AG04449 (cell line): ENCODE measurements around the gene SLC22A16.

ENCODE experiments used
- CTCF ChIA-PET: fragments of 350-600 bp; formaldehyde crosslinking; extraction: SDS; loops from one replicate; lab custom pipeline; 2021; ENCODE audit warnings: antibody characterized with exemption; lab: Yijun Ruan, JAX
- POLR2A ChIA-PET: fragments of 400-600, 350-600 bp; formaldehyde crosslinking; extraction: SDS; loops from one replicate; lab custom pipeline; 2020; ENCODE audit warnings: antibody characterized with exemption, inconsistent platforms; lab: Yijun Ruan, JAX
- DNase-seq: peaks from one replicate; pipeline ENCODE4 v3.0.0-alpha.2; 2010; ENCODE audit warnings: low read depth, low spot score
- H3K4me3 ChIP-seq: 2 replicates; pipeline ENCODE4 v1.5.1; 2011; ENCODE audit warnings: low read depth, mild to moderate bottlenecking, control low read depth, low read length
- TF ChIP-seq, protein P1 (sequence below): IDR thresholded peaks from one replicate; pipeline ENCODE4 v1.5.1; 2011; ENCODE audit warnings: mild to moderate bottlenecking, moderate library complexity, low read length, control low read depth, inconsistent platforms; ENCODE audit not compliant: insufficient read depth; ENCODE audit errors: missing control alignments

Gene SLC22A16

DNA sequence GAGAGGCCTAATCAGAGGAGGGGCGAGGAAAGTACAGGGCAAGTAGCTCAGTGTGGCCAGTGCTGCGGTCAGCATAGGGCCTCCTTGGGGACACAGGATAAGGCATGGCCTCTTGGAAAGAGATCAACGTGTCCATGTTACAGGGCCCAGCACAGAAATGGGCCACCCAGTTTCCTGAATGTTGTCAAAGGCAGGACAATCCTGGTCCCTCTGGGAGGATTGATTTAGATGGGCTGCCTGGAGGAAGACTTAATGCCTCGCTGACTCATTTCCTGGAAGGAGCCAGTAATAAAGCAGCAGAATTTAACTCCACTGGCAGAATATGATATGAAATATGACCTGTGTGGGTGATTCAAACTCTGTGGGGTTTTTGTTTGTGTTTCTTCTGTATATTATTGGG, 77.6 kb downstream of the SLC22A16 start:
- TF ChIP-seq, protein P1, sequence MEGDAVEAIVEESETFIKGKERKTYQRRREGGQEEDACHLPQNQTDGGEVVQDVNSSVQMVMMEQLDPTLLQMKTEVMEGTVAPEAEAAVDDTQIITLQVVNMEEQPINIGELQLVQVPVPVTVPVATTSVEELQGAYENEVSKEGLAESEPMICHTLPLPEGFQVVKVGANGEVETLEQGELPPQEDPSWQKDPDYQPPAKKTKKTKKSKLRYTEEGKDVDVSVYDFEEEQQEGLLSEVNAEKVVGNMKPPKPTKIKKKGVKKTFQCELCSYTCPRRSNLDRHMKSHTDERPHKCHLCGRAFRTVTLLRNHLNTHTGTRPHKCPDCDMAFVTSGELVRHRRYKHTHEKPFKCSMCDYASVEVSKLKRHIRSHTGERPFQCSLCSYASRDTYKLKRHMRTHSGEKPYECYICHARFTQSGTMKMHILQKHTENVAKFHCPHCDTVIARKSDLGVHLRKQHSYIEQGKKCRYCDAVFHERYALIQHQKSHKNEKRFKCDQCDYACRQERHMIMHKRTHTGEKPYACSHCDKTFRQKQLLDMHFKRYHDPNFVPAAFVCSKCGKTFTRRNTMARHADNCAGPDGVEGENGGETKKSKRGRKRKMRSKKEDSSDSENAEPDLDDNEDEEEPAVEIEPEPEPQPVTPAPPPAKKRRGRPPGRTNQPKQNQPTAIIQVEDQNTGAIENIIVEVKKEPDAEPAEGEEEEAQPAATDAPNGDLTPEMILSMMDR = no peak
- DNase-seq = no peak
- H3K4me3 ChIP-seq = no peak overlapping the region
- ChIA-PET POLR2A (no interaction called here), CTCF (no interaction called here)

- no peak for DNase-seq
- CTCF ChIA-PET = interaction anchor here (4.9 to 8.4 kb wide), 3 partner anchors 9 to 356 kb away, joined by 24 to 80 read pairs (median 68); no protein-coding TSS in a partner anchor
- POLR2A ChIA-PET = no interaction called here
- TF ChIP-seq, protein P1 = no peak
- H3K4me3 ChIP-seq = no peak overlapping the region
Observed at GRCh38 chr6:110395221-110395620, 81.2 kb downstream of the SLC22A16 start.

DNA sequence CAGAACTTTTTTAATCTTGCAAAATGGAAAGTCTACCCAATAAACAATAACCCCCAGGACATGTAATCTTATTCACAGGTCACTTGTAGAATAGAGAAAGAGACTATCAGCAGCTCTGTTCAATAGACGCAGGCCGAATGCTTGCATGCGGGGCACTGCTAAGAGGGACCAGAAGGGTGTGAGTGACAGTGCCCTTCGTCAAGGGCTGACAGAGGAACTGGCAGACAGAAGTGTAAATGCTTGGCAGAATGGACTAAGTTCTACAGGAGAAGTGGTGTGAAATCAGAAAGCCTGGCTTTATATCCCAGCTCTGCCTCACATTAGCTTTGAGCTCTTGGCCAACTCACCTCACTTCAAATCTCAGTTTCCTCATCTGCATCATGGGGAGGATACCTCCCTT, 82.0 kb downstream of the SLC22A16 start:
- TF ChIP-seq, protein P1 = no peak
- H3K4me3 ChIP-seq = no peak overlapping the region
- POLR2A ChIA-PET = no interaction called here
- no peak for DNase-seq
- CTCF ChIA-PET = interaction anchor here (4.9 to 8.4 kb wide), 3 partner anchors 10 to 356 kb away, joined by 24 to 80 read pairs (median 68); no protein-coding TSS in a partner anchor

- CTCF ChIA-PET = interaction anchor here (1.1 to 8.4 kb wide), 9 partner anchors 8 to 691 kb away, joined by 3 to 80 read pairs (median 24); partner anchors contain the start of genes CDC40 and WASF1
- POLR2A ChIA-PET = no interaction called here
- TF ChIP-seq, protein P1 = no peak
Observed at GRCh38 chr6:110392727-110393126, 83.7 kb downstream of the SLC22A16 start.

GRCh38 chr6:110390404-110390803, 86.0 kb downstream of the SLC22A16 start:
- ChIA-PET CTCF (interaction anchor here (0.7 to 8.4 kb wide), 19 partner anchors 9 to 866 kb away, joined by 3 to 80 read pairs (median 7); partner anchors contain the start of genes CDC40 and WASF1), POLR2A (no interaction called here)
- TF ChIP-seq, protein P1 = no peak
- DNase-seq = no peak
- H3K4me3 ChIP-seq = no peak overlapping the region

More at GRCh38 chr6:110392727-110393126, 83.7 kb downstream of the SLC22A16 start:
- no peak overlapping the region for H3K4me3 ChIP-seq
- DNase-seq = no peak

GRCh38 chr6:110389689-110390382, 86.6 kb downstream of the SLC22A16 start:
- TF ChIP-seq, protein P1 = no peak
- no peak for DNase-seq
- CTCF ChIA-PET = interaction anchor here (0.7 to 8.4 kb wide), 17 partner anchors 8 to 865 kb away, joined by 3 to 80 read pairs (median 5); partner anchors contain the start of genes CDC40 and WASF1
- POLR2A ChIA-PET = no interaction called here
- H3K4me3 ChIP-seq = no peak overlapping the region
